ENCODE results near the gene KRTAP5-11. TPM values are rescaled to one million over a fixed set of nuclear protein-coding genes. Genes with fewer than 3 reads are reported as not detected.

Gene KRTAP5-11
- total and polyA plus RNA-seq, 2 experiments from 2014 or later = not detected

- Histone ChIP-seq H3K27me3 (ENCODE audit: insufficient read depth) (no peaks in the 10 kb centered on the region), H3K79me2 (replicated peaks; ENCODE audit: insufficient read depth) (no peaks in the 10 kb centered on the region), H3K4me2 (no peak overlapping the region), H4K20me1 (replicated peaks; ENCODE audit: insufficient read depth) (no peaks in the 10 kb centered on the region), H3F3A (replicated peaks; ENCODE audit: low read depth) (no peaks in the 10 kb centered on the region), H3K27ac (ENCODE audit: low read depth) (no peak overlapping the region), H3K9me2 (ENCODE audit: insufficient read depth) (no peaks in the 10 kb centered on the region), H3K4me1 (ENCODE audit: insufficient read depth) (peaks cover 16% of the 10 kb centered on the region), H3K36me3 (ENCODE audit: insufficient read depth) (no peaks in the 10 kb centered on the region), H2AFZ (no peak overlapping the region), H3K4me3 (no peak overlapping the region)
- H3K9me3 Mint-ChIP-seq = peaks cover 15% of the 10 kb centered on the region; the same call in 2 of the 3 replicates
- H3K27me3 Mint-ChIP-seq (ENCODE audit: insufficient read depth, low read depth, poor library complexity) = peaks cover 14% of the 10 kb centered on the region
- H3K36me3 Mint-ChIP-seq (ENCODE audit: low read depth) = no peaks in the 10 kb centered on the region; the same call in 2 of the 3 replicates
- no peak overlapping the region for H3K27ac Mint-ChIP-seq
- H3K4me3 Mint-ChIP-seq = no peak overlapping the region; the same call in 2 of the 3 replicates
- ATAC-seq = no peak
- DNase-seq (ENCODE audit: low spot score) = no peak
- TF ChIP-seq EZH2 (IDR thresholded peaks at IDR 0.05; ENCODE audit: low read depth, unreplicated experiment) (no peak), ETS1 (IDR thresholded peaks at IDR 0.05) (no peak), EZH2phosphoT487 (IDR thresholded peaks at IDR 0.05; ENCODE audit: unreplicated experiment) (no peak), ZNF331 (CRISPR knock-in tag; IDR thresholded peaks at IDR 0.05; ENCODE audit: low read depth) (no peak), NANOG (IDR thresholded peaks at IDR 0.05; ENCODE audit: borderline replicate concordance) (no peak), ZNF114 (CRISPR knock-in tag; IDR thresholded peaks at IDR 0.05) (no peak), JUNB (IDR thresholded peaks at IDR 0.05; ENCODE audit: unreplicated experiment) (no peak), STAT1 (IDR thresholded peaks at IDR 0.05; ENCODE audit: unreplicated experiment) (no peak), CTCF (conservative IDR thresholded peaks at IDR 0.05; ENCODE audit: low read depth in 2 of 2) (no peak), POLR2AphosphoS5 (IDR thresholded peaks at IDR 0.05; ENCODE audit: low read depth) (no peak), CREB1 (CRISPR knock-in tag; IDR thresholded peaks at IDR 0.05; ENCODE audit: low read depth) (no peak)
- TF ChIP-seq, protein P1, sequence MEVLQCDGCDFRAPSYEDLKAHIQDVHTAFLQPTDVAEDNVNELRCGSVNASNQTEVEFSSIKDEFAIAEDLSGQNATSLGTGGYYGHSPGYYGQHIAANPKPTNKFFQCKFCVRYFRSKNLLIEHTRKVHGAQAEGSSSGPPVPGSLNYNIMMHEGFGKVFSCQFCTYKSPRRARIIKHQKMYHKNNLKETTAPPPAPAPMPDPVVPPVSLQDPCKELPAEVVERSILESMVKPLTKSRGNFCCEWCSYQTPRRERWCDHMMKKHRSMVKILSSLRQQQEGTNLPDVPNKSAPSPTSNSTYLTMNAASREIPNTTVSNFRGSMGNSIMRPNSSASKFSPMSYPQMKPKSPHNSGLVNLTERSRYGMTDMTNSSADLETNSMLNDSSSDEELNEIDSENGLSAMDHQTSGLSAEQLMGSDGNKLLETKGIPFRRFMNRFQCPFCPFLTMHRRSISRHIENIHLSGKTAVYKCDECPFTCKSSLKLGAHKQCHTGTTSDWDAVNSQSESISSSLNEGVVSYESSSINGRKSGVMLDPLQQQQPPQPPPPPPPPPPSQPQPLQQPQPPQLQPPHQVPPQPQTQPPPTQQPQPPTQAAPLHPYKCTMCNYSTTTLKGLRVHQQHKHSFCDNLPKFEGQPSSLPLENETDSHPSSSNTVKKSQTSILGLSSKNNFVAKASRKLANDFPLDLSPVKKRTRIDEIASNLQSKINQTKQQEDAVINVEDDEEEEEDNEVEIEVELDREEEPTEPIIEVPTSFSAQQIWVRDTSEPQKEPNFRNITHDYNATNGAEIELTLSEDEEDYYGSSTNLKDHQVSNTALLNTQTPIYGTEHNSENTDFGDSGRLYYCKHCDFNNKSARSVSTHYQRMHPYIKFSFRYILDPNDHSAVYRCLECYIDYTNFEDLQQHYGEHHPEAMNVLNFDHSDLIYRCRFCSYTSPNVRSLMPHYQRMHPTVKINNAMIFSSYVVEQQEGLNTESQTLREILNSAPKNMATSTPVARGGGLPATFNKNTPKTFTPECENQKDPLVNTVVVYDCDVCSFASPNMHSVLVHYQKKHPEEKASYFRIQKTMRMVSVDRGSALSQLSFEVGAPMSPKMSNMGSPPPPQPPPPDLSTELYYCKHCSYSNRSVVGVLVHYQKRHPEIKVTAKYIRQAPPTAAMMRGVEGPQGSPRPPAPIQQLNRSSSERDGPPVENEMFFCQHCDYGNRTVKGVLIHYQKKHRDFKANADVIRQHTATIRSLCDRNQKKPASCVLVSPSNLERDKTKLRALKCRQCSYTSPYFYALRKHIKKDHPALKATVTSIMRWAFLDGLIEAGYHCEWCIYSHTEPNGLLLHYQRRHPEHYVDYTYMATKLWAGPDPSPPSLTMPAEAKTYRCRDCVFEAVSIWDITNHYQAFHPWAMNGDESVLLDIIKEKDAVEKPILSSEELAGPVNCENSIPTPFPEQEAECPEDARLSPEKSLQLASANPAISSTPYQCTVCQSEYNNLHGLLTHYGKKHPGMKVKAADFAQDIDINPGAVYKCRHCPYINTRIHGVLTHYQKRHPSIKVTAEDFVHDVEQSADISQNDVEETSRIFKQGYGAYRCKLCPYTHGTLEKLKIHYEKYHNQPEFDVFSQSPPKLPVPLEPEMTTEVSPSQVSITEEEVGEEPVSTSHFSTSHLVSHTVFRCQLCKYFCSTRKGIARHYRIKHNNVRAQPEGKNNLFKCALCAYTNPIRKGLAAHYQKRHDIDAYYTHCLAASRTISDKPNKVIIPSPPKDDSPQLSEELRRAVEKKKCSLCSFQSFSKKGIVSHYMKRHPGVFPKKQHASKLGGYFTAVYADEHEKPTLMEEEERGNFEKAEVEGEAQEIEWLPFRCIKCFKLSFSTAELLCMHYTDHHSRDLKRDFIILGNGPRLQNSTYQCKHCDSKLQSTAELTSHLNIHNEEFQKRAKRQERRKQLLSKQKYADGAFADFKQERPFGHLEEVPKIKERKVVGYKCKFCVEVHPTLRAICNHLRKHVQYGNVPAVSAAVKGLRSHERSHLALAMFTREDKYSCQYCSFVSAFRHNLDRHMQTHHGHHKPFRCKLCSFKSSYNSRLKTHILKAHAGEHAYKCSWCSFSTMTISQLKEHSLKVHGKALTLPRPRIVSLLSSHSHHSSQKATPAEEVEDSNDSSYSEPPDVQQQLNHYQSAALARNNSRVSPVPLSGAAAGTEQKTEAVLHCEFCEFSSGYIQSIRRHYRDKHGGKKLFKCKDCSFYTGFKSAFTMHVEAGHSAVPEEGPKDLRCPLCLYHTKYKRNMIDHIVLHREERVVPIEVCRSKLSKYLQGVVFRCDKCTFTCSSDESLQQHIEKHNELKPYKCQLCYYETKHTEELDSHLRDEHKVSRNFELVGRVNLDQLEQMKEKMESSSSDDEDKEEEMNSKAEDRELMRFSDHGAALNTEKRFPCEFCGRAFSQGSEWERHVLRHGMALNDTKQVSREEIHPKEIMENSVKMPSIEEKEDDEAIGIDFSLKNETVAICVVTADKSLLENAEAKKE (CRISPR knock-in tag; IDR thresholded peaks at IDR 0.05) = no peak
- TF ChIP-seq, protein P2, sequence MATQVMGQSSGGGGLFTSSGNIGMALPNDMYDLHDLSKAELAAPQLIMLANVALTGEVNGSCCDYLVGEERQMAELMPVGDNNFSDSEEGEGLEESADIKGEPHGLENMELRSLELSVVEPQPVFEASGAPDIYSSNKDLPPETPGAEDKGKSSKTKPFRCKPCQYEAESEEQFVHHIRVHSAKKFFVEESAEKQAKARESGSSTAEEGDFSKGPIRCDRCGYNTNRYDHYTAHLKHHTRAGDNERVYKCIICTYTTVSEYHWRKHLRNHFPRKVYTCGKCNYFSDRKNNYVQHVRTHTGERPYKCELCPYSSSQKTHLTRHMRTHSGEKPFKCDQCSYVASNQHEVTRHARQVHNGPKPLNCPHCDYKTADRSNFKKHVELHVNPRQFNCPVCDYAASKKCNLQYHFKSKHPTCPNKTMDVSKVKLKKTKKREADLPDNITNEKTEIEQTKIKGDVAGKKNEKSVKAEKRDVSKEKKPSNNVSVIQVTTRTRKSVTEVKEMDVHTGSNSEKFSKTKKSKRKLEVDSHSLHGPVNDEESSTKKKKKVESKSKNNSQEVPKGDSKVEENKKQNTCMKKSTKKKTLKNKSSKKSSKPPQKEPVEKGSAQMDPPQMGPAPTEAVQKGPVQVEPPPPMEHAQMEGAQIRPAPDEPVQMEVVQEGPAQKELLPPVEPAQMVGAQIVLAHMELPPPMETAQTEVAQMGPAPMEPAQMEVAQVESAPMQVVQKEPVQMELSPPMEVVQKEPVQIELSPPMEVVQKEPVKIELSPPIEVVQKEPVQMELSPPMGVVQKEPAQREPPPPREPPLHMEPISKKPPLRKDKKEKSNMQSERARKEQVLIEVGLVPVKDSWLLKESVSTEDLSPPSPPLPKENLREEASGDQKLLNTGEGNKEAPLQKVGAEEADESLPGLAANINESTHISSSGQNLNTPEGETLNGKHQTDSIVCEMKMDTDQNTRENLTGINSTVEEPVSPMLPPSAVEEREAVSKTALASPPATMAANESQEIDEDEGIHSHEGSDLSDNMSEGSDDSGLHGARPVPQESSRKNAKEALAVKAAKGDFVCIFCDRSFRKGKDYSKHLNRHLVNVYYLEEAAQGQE (IDR thresholded peaks at IDR 0.05; ENCODE audit: unreplicated experiment) = no peak
- peaks cover 36% of the 10 kb centered on the region for H3K4me1 Mint-ChIP-seq
These were observed 18.2 kb downstream of the KRTAP5-11 start for GRCh38 chr11:71564430-71564829.
